ENCODE results near the gene CDHR3. TPM values are rescaled to one million over a fixed set of nuclear protein-coding genes. Genes with fewer than 3 reads are reported as not detected.

Gene CDHR3
- total RNA-seq, 2 experiments from 2014 or later: 0.42 to 2.8 TPM

DNA sequence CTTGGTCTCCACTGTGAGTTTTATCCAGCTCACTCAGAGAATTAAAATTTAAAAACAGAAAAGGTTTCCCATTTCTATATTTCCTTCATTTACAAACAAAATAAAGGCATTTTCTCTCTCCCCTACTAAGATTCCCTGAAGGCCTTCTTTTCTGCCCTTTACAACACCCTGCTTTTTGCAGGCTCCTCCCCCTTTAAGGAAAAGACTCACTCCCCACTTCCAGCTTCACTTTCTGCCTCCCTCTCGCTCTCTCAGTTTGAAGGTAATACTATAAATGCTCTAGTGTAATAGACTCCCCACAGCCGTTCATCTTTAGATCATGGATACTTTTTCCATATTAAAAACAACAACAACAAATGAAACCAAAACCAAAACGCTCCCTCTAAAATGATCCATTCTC, 53.3 kb downstream of the CDHR3 start:
- intact Hi-C loops (cut with micrococcal nuclease; ENCODE audit: unreplicated experiment): no loop called here
- no peak for TF ChIP-seq EZH2phosphoT487 (IDR thresholded peaks at IDR 0.05; ENCODE audit: borderline replicate concordance, low read depth, low read length)
- TF ChIP-seq, protein P1, sequence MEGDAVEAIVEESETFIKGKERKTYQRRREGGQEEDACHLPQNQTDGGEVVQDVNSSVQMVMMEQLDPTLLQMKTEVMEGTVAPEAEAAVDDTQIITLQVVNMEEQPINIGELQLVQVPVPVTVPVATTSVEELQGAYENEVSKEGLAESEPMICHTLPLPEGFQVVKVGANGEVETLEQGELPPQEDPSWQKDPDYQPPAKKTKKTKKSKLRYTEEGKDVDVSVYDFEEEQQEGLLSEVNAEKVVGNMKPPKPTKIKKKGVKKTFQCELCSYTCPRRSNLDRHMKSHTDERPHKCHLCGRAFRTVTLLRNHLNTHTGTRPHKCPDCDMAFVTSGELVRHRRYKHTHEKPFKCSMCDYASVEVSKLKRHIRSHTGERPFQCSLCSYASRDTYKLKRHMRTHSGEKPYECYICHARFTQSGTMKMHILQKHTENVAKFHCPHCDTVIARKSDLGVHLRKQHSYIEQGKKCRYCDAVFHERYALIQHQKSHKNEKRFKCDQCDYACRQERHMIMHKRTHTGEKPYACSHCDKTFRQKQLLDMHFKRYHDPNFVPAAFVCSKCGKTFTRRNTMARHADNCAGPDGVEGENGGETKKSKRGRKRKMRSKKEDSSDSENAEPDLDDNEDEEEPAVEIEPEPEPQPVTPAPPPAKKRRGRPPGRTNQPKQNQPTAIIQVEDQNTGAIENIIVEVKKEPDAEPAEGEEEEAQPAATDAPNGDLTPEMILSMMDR (conservative IDR thresholded peaks at IDR 0.05; ENCODE audit: low read length): no peak
- BruUV-seq (replicated peaks): no TSS peak

DNA sequence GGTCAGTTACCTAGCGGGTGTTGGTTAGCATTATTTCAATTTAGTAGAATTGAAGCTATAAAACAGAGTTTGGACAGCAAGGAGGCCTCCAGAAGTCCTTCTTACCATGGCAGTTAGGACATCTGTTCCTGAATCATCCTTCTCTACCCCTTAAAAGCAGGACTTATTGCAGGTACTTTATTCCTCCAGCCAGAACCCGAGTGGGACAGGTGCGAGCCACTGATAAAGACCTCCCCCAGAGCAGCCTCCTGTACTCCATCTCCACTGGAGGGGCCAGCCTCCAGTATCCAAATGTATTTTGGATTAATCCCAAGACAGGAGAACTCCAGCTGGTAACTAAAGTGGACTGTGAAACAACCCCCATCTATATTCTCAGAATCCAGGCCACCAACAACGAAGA, 54.6 kb downstream of the CDHR3 start:
- Histone ChIP-seq H3K4me1 (ENCODE audit: insufficient read depth, low read length, poor library complexity, severe bottlenecking) (peaks cover 37% of the 10 kb centered on the region), H3K36me3 (ENCODE audit: insufficient read depth, low read length) (no peaks in the 10 kb centered on the region), H3K9me2 (ENCODE audit: insufficient read depth, low read length) (no peaks in the 10 kb centered on the region), H4K20me1 (ENCODE audit: insufficient read depth, low read length) (no peaks in the 10 kb centered on the region), H3K79me2 (ENCODE audit: insufficient read depth, low read depth, low read length) (no peaks in the 10 kb centered on the region), H2AFZ (ENCODE audit: low read length) (no peak overlapping the region), H3K9me3 (ENCODE audit: low read length) (no peaks in the 10 kb centered on the region), H3K4me3 (ENCODE audit: low read depth, low read length, poor library complexity, severe bottlenecking) (no peak overlapping the region), H3K4me2 (ENCODE audit: low read length) (no peak overlapping the region), H3K27ac (ENCODE audit: low read depth, low read length, poor library complexity, severe bottlenecking) (no peak overlapping the region)
- TF ChIP-seq EZH2phosphoT487 (IDR thresholded peaks at IDR 0.05; ENCODE audit: borderline replicate concordance, low read depth, low read length): no peak
- TF ChIP-seq, protein P1 (conservative IDR thresholded peaks at IDR 0.05; ENCODE audit: low read length): no peak
- intact Hi-C loops (cut with micrococcal nuclease; ENCODE audit: unreplicated experiment): no loop called here
- BruUV-seq (replicated peaks): no TSS peak
- ChIA-PET POLR2A (interaction anchor here (0.5 kb wide), 1 partner anchor 11 kb away, joined by 3 read pairs; no protein-coding TSS in a partner anchor), CTCF (ENCODE audit: unreplicated experiment) (no interaction called here)
- no peak for DNase-seq (ENCODE audit: low spot score)

More for the DNA sequence above, 53.3 kb downstream of the CDHR3 start:
- ChIA-PET POLR2A (interaction anchor here (0.7 to 1.1 kb wide), 2 partner anchors 26 to 161 kb away, joined by 3 read pairs; no protein-coding TSS in a partner anchor), CTCF (ENCODE audit: unreplicated experiment) (no interaction called here)
- no peaks in the 10 kb centered on the region for H4K20me1 ChIP-seq (ENCODE audit: insufficient read depth, low read length)
- no peaks in the 10 kb centered on the region for H3K9me2 ChIP-seq (ENCODE audit: insufficient read depth, low read length)
- no peak overlapping the region for H3K4me3 ChIP-seq (ENCODE audit: low read depth, low read length, poor library complexity, severe bottlenecking)
- H3K79me2 ChIP-seq (ENCODE audit: insufficient read depth, low read depth, low read length): no peaks in the 10 kb centered on the region
- H3K9me3 ChIP-seq (ENCODE audit: low read length): no peaks in the 10 kb centered on the region
- no peak overlapping the region for H3K27ac ChIP-seq (ENCODE audit: low read depth, low read length, poor library complexity, severe bottlenecking)
- H3K4me1 ChIP-seq (ENCODE audit: insufficient read depth, low read length, poor library complexity, severe bottlenecking): peaks cover 25% of the 10 kb centered on the region
- H2AFZ ChIP-seq (ENCODE audit: low read length): peak overlapping the region; percentile 26; the same call in 1 of the 2 replicates
- H3K36me3 ChIP-seq (ENCODE audit: insufficient read depth, low read length): no peaks in the 10 kb centered on the region
- H3K4me2 ChIP-seq (ENCODE audit: low read length): no peak overlapping the region
- no peak for DNase-seq (ENCODE audit: low spot score)

DNA sequence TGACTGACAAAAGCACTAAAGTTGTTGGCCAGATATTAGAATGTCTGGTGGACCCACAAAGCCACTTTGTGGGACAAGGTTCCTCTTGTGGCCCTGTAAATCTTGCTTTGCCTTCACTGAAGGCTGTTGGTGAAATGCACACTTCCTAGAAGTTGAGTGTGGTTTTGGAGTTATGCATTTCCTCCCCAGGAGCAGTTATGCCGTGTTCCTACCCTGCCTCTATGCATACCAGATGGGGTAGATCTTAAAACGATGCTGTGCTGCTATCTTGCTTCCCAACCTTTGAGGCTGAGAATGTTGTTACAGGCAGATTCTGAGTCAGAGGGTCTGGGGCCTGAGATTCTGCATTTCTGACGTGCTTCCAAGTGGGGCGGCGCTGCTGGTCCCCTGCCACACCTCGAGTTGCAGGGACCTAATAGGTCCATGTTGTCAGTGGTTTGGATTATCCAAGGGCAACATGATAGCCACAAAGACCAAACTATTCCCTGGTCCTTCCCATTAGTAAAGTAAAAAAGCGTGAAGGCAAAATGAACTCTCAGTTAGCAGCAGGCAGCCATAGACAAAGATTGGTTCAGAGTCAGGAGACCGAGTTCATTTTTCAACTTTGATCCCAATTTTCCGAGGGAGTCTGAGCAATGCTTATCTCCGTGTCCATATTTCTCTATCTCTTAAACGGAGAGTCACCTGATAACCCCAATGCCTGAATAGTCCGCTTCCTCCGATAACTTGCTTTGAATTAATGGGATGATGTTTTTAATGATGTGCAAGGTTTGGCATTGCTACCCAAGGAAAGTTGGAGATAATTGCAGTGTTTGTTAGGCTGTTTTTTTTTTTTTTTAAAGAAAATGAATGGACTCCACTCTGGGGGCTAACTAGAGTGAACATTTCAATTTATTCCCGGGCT, 55.8 kb downstream of the CDHR3 start:
- H3K79me2 ChIP-seq (ENCODE audit: insufficient read depth, low read depth, low read length): no peaks in the 10 kb centered on the region
- no peak overlapping the region for H3K27ac ChIP-seq (ENCODE audit: low read depth, low read length, poor library complexity, severe bottlenecking)
- no peak overlapping the region for H3K4me3 ChIP-seq (ENCODE audit: low read depth, low read length, poor library complexity, severe bottlenecking)
- intact Hi-C loops (cut with micrococcal nuclease; ENCODE audit: unreplicated experiment): no loop called here
- CTCF ChIA-PET (ENCODE audit: unreplicated experiment): interaction anchor here (0.5 kb wide), 1 partner anchor 1149 kb away, joined by 3 read pairs; no protein-coding TSS in a partner anchor
- no peak overlapping the region for H2AFZ ChIP-seq (ENCODE audit: low read length)
- BruUV-seq (replicated peaks): no TSS peak
- no peak for DNase-seq (ENCODE audit: low spot score)
- no peaks in the 10 kb centered on the region for H3K9me3 ChIP-seq (ENCODE audit: low read length)
- POLR2A ChIA-PET: interaction anchor here (0.6 to 1.0 kb wide), 6 partner anchors 25 to 347 kb away, joined by 3 read pairs; no protein-coding TSS in a partner anchor
- no peaks in the 10 kb centered on the region for H3K36me3 ChIP-seq (ENCODE audit: insufficient read depth, low read length)
- no peaks in the 10 kb centered on the region for H3K9me2 ChIP-seq (ENCODE audit: insufficient read depth, low read length)
- TF ChIP-seq, protein P1 (conservative IDR thresholded peaks at IDR 0.05; ENCODE audit: low read length): no peak
- no peak for TF ChIP-seq EZH2phosphoT487 (IDR thresholded peaks at IDR 0.05; ENCODE audit: borderline replicate concordance, low read depth, low read length)
- no peak overlapping the region for H3K4me2 ChIP-seq (ENCODE audit: low read length)
- no peaks in the 10 kb centered on the region for H4K20me1 ChIP-seq (ENCODE audit: insufficient read depth, low read length)
- H3K4me1 ChIP-seq (ENCODE audit: insufficient read depth, low read length, poor library complexity, severe bottlenecking): peaks cover 49% of the 10 kb centered on the region

Data from OCI-LY7 (cell line).